ENCODE measurements around the gene OR9Q1.
"Not testable (repeated sequence)": the region's sequence is repeated elsewhere in the genome, so short reads cannot be mapped to it uniquely, and the experiment has no call there.

OR9Q1 gene

GRCh38 chr11:58142761-58143160 is 119.1 kb downstream of the OR9Q1 start:
- DNase-seq = no peak

GRCh38 chr11:58152781-58153180 is 129.1 kb downstream of the OR9Q1 start:
- no peak for DNase-seq

GRCh38 chr11:58164389-58164788 is 140.7 kb downstream of the OR9Q1 start:
- no peak for DNase-seq

GRCh38 chr11:58164990-58165389 is 141.3 kb downstream of the OR9Q1 start:
- no peak for DNase-seq

GRCh38 chr11:58165504-58166106 is 141.9 kb downstream of the OR9Q1 start:
- no peak for DNase-seq

- DNase-seq = no peak
Measured at GRCh38 chr11:58177409-58178054, 153.9 kb downstream of the OR9Q1 start.

GRCh38 chr11:58178444-58178843 is 154.8 kb downstream of the OR9Q1 start:
- no peak for DNase-seq

- no peak for DNase-seq
Measured at GRCh38 chr11:58179648-58180047, 156.0 kb downstream of the OR9Q1 start.

GRCh38 chr11:58186938-58187337 is 163.3 kb downstream of the OR9Q1 start:
- DNase-seq = no peak

- no peak for DNase-seq
Measured at GRCh38 chr11:58188770-58189169, 165.1 kb downstream of the OR9Q1 start, which contains the start of gene OR9Q2. OR9Q2 (plus strand) TSS chr11:58189070; CDS start chr11:58190491, 1,421 bp downstream.

- DNase-seq = no peak
Measured at GRCh38 chr11:58192229-58192628, 168.5 kb downstream of the OR9Q1 start.

GRCh38 chr11:58193391-58193790 is 169.7 kb downstream of the OR9Q1 start:
- DNase-seq = no peak

- no peak for DNase-seq
Measured at GRCh38 chr11:58195939-58196338, 172.3 kb downstream of the OR9Q1 start.

GRCh38 chr11:58199271-58199670 is 175.6 kb downstream of the OR9Q1 start:
- DNase-seq = no peak

GRCh38 chr11:58204042-58204441 is 180.4 kb downstream of the OR9Q1 start, which contains the start of gene OR1S2:
OR1S2 (minus strand) TSS chr11:58204142; CDS start chr11:58204142, 0 bp downstream.
- DNase-seq = no peak

- DNase-seq = not testable (repeated sequence)
Measured at GRCh38 chr11:58212420-58212819, 188.7 kb downstream of the OR9Q1 start, which contains the start of gene OR1S1. OR1S1 (plus strand) TSS chr11:58212720.

GRCh38 chr11:58216476-58216875 is 192.8 kb downstream of the OR9Q1 start:
- no peak for DNase-seq

- no peak for DNase-seq
Measured at GRCh38 chr11:58222721-58223120, 199.0 kb downstream of the OR9Q1 start.

GRCh38 chr11:58227956-58228615 is 204.4 kb downstream of the OR9Q1 start:
- no peak for DNase-seq
